ENCODE results near the gene RFPL4A.

Gene RFPL4A

GRCh38 chr19:55809381-55810058, 50.6 kb downstream of the RFPL4A start:
- peak; percentile 63 for DNase-seq

- DNase-seq, result no peak
Measured at GRCh38 chr19:55811340-55811739, 52.4 kb downstream of the RFPL4A start.

- no peak for DNase-seq
Measured at GRCh38 chr19:55812449-55812848, 53.6 kb downstream of the RFPL4A start.
